ENCODE results near the gene KMT2B.

The KMT2B gene

GRCh38 chr19:35775298-35776101 is 57.7 kb downstream of the KMT2B start, which contains the start of gene ARHGAP33 (continued):
- no peak for TF ChIP-seq PRDM2 (tag by site-specific recombination; IDR thresholded peaks at IDR 0.05; ENCODE audit: borderline replicate concordance)
- TF ChIP-seq ZSCAN30 (tag by site-specific recombination; IDR thresholded peaks at IDR 0.05): peak; percentile 64; the same call in 1 of the 2 replicates
- TF ChIP-seq ZNF398 (tag by site-specific recombination; IDR thresholded peaks at IDR 0.05): no peak
- no peak for TF ChIP-seq ZNF292 (tag by site-specific recombination; IDR thresholded peaks at IDR 0.05; ENCODE audit: borderline replicate concordance, low read depth)
- TF ChIP-seq MYNN (tag by site-specific recombination; IDR thresholded peaks at IDR 0.05; ENCODE audit: borderline replicate concordance): no peak
- TF ChIP-seq SCRT2 (tag by site-specific recombination; IDR thresholded peaks at IDR 0.05): no peak
- TF ChIP-seq ZNF768 (tag by site-specific recombination; IDR thresholded peaks at IDR 0.05): no peak
- peak; percentile 82; the same call in 1 of the 2 replicates for TF ChIP-seq ZBTB6 (tag by site-specific recombination; IDR thresholded peaks at IDR 0.05)
- no peak for TF ChIP-seq ATF2 (tag by site-specific recombination; IDR thresholded peaks at IDR 0.05; ENCODE audit: low read depth)
- no peak for TF ChIP-seq ZNF529 (tag by site-specific recombination; IDR thresholded peaks at IDR 0.05; ENCODE audit: insufficient replicate concordance)
- TF ChIP-seq HOXC10 (CRISPR knock-in tag; IDR thresholded peaks at IDR 0.05): no peak
- no peak for TF ChIP-seq HOXD13 (CRISPR knock-in tag; IDR thresholded peaks at IDR 0.05; ENCODE audit: borderline replicate concordance)
- no peak; the same call in none of the 2 replicates for TF ChIP-seq ZXDB (tag by site-specific recombination; IDR thresholded peaks at IDR 0.05)
- TF ChIP-seq ZNF610 (tag by site-specific recombination; IDR thresholded peaks at IDR 0.05; ENCODE audit: borderline replicate concordance): no peak
- TF ChIP-seq ZBTB8A (tag by site-specific recombination; IDR thresholded peaks at IDR 0.05): no peak
- TF ChIP-seq ZNF701 (tag by site-specific recombination; IDR thresholded peaks at IDR 0.05): no peak
- TF ChIP-seq PRDM4 (tag by site-specific recombination; IDR thresholded peaks at IDR 0.05): no peak
- TF ChIP-seq ZNF580 (tag by site-specific recombination; IDR thresholded peaks at IDR 0.05): no peak
- TF ChIP-seq ZBTB48 (tag by site-specific recombination; IDR thresholded peaks at IDR 0.05): peak; percentile 79
- no peak for TF ChIP-seq ZNF138 (tag by site-specific recombination; IDR thresholded peaks at IDR 0.05; ENCODE audit: borderline replicate concordance)
- no peak for TF ChIP-seq ZNF645 (tag by site-specific recombination; IDR thresholded peaks at IDR 0.05)
- no peak; the same call in 1 of the 2 replicates for TF ChIP-seq ZNF335 (tag by site-specific recombination; conservative IDR thresholded peaks at IDR 0.05)
